HG03175 (cell line): ENCODE measurements around the gene RPAP3.

Source experiments
- ATAC-seq: cut with Tn5 transposase; IDR thresholded peaks from one replicate; pipeline ENCODE4 v1.9.1; 2021; ENCODE audit warnings: mild to moderate bottlenecking, moderate library complexity; ENCODE audit not compliant: unreplicated experiment

RPAP3 gene

GRCh38 chr12:47722136-47722834, 16.5 kb upstream of the RPAP3 start:
- ATAC-seq: no peak

GRCh38 chr12:47721431-47721973, 15.7 kb upstream of the RPAP3 start:
- ATAC-seq: no peak

GRCh38 chr12:47718531-47718930, 12.7 kb upstream of the RPAP3 start:
- ATAC-seq: no peak

GRCh38 chr12:47717443-47718193, 11.8 kb upstream of the RPAP3 start:
- ATAC-seq: no peak

DNA sequence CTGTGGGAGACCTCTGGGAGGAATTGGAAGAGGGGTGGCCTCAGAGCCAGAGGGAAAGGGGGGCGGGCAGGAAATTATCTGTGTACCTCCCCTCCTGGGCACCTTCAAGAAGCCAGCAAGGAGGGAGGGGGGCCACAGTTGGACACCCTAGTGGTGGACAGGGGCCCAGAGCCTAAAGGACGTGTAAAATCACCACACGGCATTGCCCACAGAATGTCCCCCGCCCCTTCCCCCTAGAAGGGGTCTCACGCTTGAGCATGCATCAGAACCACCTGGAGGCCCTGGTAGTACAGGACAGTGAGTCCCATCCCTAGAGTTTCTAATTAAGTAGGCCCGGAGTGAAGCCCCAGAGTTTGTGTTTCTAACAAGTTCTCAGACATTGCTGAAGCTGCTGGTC, 11.2 kb upstream of the RPAP3 start:
- no peak for ATAC-seq

GRCh38 chr12:47715877-47716548, 10.2 kb upstream of the RPAP3 start:
- no peak for ATAC-seq

DNA sequence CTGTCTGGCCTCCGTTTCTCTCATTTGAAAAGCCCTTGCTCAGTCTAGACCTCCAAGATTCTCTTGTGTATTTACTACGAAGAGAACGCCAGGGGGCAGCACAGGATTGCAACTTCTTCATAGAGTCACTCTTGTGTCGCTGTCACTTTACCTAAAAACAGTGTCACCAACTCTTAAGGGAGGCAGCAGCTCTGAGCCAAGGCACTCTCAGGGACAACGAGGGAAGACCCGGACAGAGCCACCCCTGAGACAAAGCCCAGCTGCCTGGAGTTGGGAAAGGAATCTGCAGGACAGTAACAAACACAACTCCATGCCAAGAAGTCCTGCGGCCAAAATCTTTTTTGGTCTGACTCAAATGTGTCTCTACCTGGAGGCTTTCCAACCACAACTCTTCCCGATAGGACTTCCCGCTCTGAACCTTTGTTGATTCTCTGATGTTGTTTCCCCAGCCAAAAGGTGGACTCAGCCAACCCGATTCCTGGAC, 9.6 kb upstream of the RPAP3 start:
- ATAC-seq: peak; percentile 87

DNA sequence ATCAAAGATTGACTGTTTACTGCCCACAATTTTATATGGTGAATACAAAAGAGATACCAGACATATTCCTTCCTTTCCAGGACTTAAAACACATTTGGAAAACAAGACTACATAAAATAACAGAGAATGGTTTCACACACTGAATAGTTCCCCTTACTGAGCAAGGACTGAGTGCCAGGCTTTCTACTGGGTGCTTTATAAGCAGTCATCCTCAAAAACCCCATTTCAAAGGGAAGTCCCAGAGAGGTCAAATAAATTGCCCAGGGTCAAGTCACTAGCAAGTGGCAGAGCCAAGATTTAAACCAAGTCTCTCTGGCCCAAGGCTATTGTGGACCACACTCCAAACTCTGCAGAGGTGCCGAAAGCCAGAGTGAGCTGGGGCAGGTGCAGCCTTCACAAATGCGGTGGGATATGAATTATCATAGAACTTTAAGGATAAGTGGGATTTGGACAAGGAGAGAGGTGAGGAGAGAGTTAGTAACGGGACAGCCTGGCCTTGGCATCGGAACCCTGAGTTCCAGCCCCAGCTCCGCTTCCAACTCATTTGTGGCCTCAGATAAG, 9.1 kb upstream of the RPAP3 start:
- ATAC-seq: no peak

- no peak for ATAC-seq
Measured at GRCh38 chr12:47712171-47712570, 6.3 kb upstream of the RPAP3 start.

DNA sequence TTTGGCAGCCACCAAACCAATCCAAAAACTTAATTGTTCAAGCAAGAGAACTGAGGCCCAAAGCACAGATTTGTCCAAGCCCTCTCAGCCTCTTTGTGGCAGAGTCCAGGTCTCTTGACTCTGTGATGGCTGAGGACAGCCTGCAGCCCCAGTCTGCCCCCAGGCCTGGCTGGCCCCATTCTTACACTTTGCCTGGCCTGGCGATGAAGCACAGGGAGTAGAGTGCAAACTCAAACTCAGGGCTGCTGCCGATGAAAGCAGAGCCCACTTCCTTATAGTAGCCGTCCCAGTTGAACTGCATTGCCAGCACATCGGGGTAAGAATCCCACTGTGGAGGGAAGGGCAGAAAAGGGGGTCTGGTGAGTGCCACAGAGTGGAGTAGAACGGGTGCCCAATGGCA, 5.6 kb upstream of the RPAP3 start:
- no peak for ATAC-seq

DNA sequence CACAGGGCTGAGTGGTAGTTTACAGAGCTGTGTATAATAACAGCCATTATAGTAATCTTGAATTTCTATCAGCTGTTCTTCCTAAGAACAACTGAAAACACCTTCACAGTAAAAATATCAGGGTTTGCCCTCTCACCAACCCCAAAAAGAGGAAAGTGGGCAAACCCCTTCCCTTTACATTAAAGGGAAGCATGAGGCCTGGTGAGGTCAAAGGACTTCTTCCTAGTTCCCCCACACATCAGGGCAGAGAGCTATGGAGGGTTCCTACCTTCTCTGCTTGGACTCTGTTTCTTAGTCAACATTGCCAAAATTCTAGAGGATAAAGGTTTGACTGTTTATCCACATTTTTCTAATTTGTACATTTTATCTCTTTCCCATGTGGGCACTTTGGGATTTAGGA, 4.4 kb upstream of the RPAP3 start:
- no peak for ATAC-seq

GRCh38 chr12:47709671-47710070, 3.8 kb upstream of the RPAP3 start:
- no peak for ATAC-seq

- no peak for ATAC-seq
Measured at GRCh38 chr12:47709237-47709636, 3.4 kb upstream of the RPAP3 start.

- no peak for ATAC-seq
Measured at GRCh38 chr12:47707905-47708543, 2.2 kb upstream of the RPAP3 start.

- no peak for ATAC-seq
Measured at GRCh38 chr12:47707355-47707754, 1.5 kb upstream of the RPAP3 start.

DNA sequence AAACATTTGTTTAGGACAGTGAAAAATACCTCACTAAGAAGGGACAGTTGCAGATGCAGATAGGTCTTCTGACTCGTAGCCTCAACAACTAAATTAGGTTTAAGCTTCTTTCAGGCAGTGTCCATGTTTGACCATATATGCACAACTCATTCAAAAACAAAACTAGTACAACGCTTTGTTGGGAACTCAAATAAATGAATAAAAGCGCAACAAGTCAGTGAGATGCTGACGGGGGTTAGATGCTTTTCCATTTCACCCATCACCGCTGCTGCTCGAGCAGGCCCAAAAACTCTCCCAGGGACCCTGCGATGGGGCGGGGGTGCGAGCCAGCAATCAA, 633 bp downstream of the RPAP3 start:
- ATAC-seq: no peak

GRCh38 chr12:47704719-47705118, 1.1 kb downstream of the RPAP3 start:
- ATAC-seq: no peak

DNA sequence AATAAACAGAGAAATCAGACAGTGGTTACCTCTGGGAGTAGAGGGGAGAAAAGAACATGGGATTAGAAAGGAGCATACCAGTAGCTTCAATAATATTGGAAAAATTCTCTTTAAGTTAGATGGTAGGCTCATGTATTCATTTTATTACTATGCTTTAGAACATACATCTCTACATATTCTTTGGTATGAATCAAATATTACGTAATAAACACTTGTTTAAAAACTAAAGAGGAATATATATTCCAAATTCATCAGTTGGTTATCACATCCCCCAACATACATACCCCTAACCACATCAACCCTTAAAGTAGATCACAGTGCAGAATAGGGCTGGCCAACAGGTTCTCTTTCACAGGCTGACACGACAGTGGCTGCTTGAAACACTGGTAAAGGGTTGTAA, 5.6 kb downstream of the RPAP3 start:
- ATAC-seq: no peak

DNA sequence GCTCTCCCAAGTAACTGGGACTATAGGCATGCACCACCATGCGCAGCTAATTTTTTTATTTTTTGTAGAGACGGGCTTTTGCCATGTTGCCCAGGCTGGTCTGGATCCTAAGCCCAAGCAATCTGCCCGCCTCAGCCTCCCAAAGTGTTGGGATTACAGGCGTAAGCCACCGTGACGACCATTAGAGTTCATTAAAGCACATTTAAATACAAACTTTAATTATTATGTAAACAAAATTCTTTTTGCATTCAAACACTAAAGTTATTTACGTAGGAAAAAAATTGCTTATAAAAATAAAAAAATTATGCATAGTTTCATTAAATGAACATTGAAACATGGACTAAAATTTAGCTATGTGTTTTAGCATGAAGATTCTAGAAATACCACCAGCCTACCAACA, 7.2 kb downstream of the RPAP3 start:
- ATAC-seq: no peak

DNA sequence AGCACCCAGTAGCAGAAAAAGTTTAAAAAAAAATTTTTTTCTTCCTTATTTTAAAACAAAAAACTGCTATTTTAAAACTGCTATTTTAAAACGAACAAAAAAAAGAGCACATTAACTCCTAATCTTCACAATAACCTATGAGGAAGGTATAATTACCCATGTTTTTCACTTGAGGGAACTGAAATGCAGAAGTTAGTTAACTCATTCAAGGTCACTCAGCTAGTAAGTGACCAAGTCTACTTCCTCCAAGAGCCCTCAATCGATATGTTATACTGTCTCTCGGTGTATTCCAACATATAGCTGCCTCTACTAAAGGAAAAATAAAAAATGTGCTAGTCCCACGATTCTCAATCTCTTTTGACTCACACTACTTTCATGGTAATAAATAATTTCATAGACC, 7.8 kb downstream of the RPAP3 start:
- ATAC-seq: no peak

- ATAC-seq: no peak
Measured at GRCh38 chr12:47689215-47689614, 16.6 kb downstream of the RPAP3 start.
